Measurements from ENCODE around the gene ATOH7.
"Not testable (repeated sequence)": the region's sequence is repeated elsewhere in the genome, so short reads cannot be mapped to it uniquely, and the experiment has no call there.

The ATOH7 gene

GRCh38 chr10:68231817-68232251, at the start of gene ATOH7:
Gene ATOH7, minus strand, starts transcription at chr10:68232113. Its CDS starts 436 bp downstream, at chr10:68231677.
- DNase-seq = no peak

- no peak for DNase-seq
Observed at GRCh38 chr10:68280758-68281157, 48.8 kb upstream of the ATOH7 start.

- not testable (repeated sequence) for DNase-seq
Observed at GRCh38 chr10:68278906-68279753, 47.2 kb upstream of the ATOH7 start.

GRCh38 chr10:68277814-68278213, 45.9 kb upstream of the ATOH7 start:
- DNase-seq = not testable (repeated sequence)

- no peak for DNase-seq
Observed at GRCh38 chr10:68276224-68276623, 44.3 kb upstream of the ATOH7 start.

GRCh38 chr10:68275600-68276126, 43.8 kb upstream of the ATOH7 start:
- no peak for DNase-seq

GRCh38 chr10:68272833-68273232, 40.9 kb upstream of the ATOH7 start:
- no peak for DNase-seq

- DNase-seq = no peak
Observed at GRCh38 chr10:68271196-68271882, 39.4 kb upstream of the ATOH7 start.

- no peak for DNase-seq
Observed at GRCh38 chr10:68269562-68270290, 37.8 kb upstream of the ATOH7 start.

GRCh38 chr10:68261132-68261856, 29.4 kb upstream of the ATOH7 start:
- no peak for DNase-seq

GRCh38 chr10:68253346-68253745, 21.4 kb upstream of the ATOH7 start:
- no peak for DNase-seq

- DNase-seq = no peak
Observed at GRCh38 chr10:68251625-68252495, 19.9 kb upstream of the ATOH7 start.

GRCh38 chr10:68251151-68251550, 19.2 kb upstream of the ATOH7 start:
- DNase-seq = no peak

- DNase-seq = no peak
Observed at GRCh38 chr10:68249297-68249696, 17.4 kb upstream of the ATOH7 start.

- no peak for DNase-seq
Observed at GRCh38 chr10:68247931-68248330, 16.0 kb upstream of the ATOH7 start.

GRCh38 chr10:68246397-68246796, 14.5 kb upstream of the ATOH7 start:
- DNase-seq = not testable (repeated sequence)

GRCh38 chr10:68242051-68242450, 10.1 kb upstream of the ATOH7 start:
- DNase-seq = no peak

GRCh38 chr10:68239596-68240150, 7.8 kb upstream of the ATOH7 start:
- DNase-seq = no peak

- no peak for DNase-seq
Observed at GRCh38 chr10:68239069-68239468, 7.2 kb upstream of the ATOH7 start.

GRCh38 chr10:68238371-68238770, 6.5 kb upstream of the ATOH7 start:
- DNase-seq = no peak

GRCh38 chr10:68237173-68237572, 5.3 kb upstream of the ATOH7 start:
- DNase-seq = no peak

Data from activated CD4-positive, alpha-beta T cell treated with anti-CD3 and anti-CD28 coated beads for 48 hours (primary cell).